GM19351 (cell line): ENCODE data around the gene WNT9A.

Experiments used
- ATAC-seq: cut with Tn5 transposase; IDR thresholded peaks from one replicate; pipeline ENCODE4 v1.9.1; 2021; ENCODE audit warnings: mild to moderate bottlenecking, moderate library complexity; ENCODE audit not compliant: unreplicated experiment

Gene WNT9A

GRCh38 chr1:227924833-227925574 lies 22.7 kb downstream of the WNT9A start:
- ATAC-seq: no peak

GRCh38 chr1:227924168-227924832 lies 23.4 kb downstream of the WNT9A start:
- ATAC-seq: no peak

- ATAC-seq: no peak
Measured at GRCh38 chr1:227923353-227924167, 24.2 kb downstream of the WNT9A start.

GRCh38 chr1:227922501-227923352 lies 25.0 kb downstream of the WNT9A start:
- ATAC-seq: no peak

GRCh38 chr1:227921461-227922185 lies 26.1 kb downstream of the WNT9A start:
- ATAC-seq: no peak

GRCh38 chr1:227920896-227921295 lies 26.8 kb downstream of the WNT9A start:
- ATAC-seq: no peak

- ATAC-seq: no peak
Measured at GRCh38 chr1:227920426-227920825, 27.3 kb downstream of the WNT9A start.

- no peak for ATAC-seq
Measured at GRCh38 chr1:227919906-227920305, 27.8 kb downstream of the WNT9A start.

GRCh38 chr1:227918736-227919135 lies 29.0 kb downstream of the WNT9A start:
- ATAC-seq: no peak

- ATAC-seq: no peak
Measured at GRCh38 chr1:227918083-227918700, 29.5 kb downstream of the WNT9A start.

GRCh38 chr1:227917081-227917950 lies 30.4 kb downstream of the WNT9A start:
- ATAC-seq: no peak

GRCh38 chr1:227916655-227917054 lies 31.1 kb downstream of the WNT9A start:
- no peak for ATAC-seq

GRCh38 chr1:227915564-227916553 lies 31.9 kb downstream of the WNT9A start:
- no peak for ATAC-seq

- ATAC-seq: no peak
Measured at GRCh38 chr1:227914801-227915563, 32.8 kb downstream of the WNT9A start.

GRCh38 chr1:227913764-227914721 lies 33.7 kb downstream of the WNT9A start:
- ATAC-seq: no peak

- ATAC-seq: no peak
Measured at GRCh38 chr1:227913396-227913763, 34.4 kb downstream of the WNT9A start.
